GM23338 (cell line): ENCODE results near the gene ATR. TPM values are rescaled to one million over a fixed set of nuclear protein-coding genes. Genes with fewer than 3 reads are reported as not detected.

Experiments
- ATAC-seq: fragments of 200-7000 bp; cut with Tn5 transposase; 3 replicates; pipeline ENCODE4 v1.9.1; 2020
- DNase-seq: peaks from one replicate; pipeline ENCODE4 v3.0.0-alpha.2; 2015; ENCODE audit warnings: low spot score
- H2AFZ ChIP-seq: fragments of 200-600 bp; sonication (generic); 2 replicates; pipeline ENCODE4 v1.8.0; 2016; ENCODE audit warnings: antibody characterized with exemption, mild to moderate bottlenecking, moderate library complexity
- H3F3A ChIP-seq: fragments of 200-600 bp; sonication (generic); replicated peaks from 2 replicates; pipeline ENCODE4 v1.8.0; 2017; ENCODE audit warnings: antibody characterized with exemption, mixed run types, low read depth
- H3K27ac ChIP-seq: fragments of 200-600 bp; sonication (generic); 2 replicates; pipeline ENCODE4 v1.6.1; 2016; ENCODE audit warnings: low read depth
- H3K27me3 ChIP-seq: fragments of 200-600 bp; sonication (generic); 2 replicates; pipeline ENCODE4 v1.8.0; 2016; ENCODE audit warnings: mild to moderate bottlenecking, mixed run types, moderate library complexity; ENCODE audit not compliant: insufficient read depth
- H3K36me3 ChIP-seq: fragments of 200-600 bp; sonication (generic); 2 replicates; pipeline ENCODE4 v1.8.0; 2016; ENCODE audit warnings: mild to moderate bottlenecking; ENCODE audit not compliant: insufficient read depth
- H3K4me1 ChIP-seq: fragments of 200-600 bp; sonication (generic); 2 replicates; pipeline ENCODE4 v1.8.0; 2016; ENCODE audit warnings: mild to moderate bottlenecking, moderate library complexity; ENCODE audit not compliant: insufficient read depth
- H3K4me2 ChIP-seq: fragments of 200-600 bp; sonication (generic); 2 replicates; pipeline ENCODE4 v1.7.1; 2017; ENCODE audit warnings: mixed run types
- H3K4me3 ChIP-seq: fragments of 200-600 bp; sonication (generic); 2 replicates; pipeline ENCODE4 v1.6.1; 2016; ENCODE audit warnings: mixed run types
- H3K79me2 ChIP-seq: fragments of 200-600 bp; sonication (generic); replicated peaks from 2 replicates; pipeline ENCODE4 v1.8.0; 2017; ENCODE audit warnings: mild to moderate bottlenecking; ENCODE audit not compliant: insufficient read depth
- H3K9me2 ChIP-seq: fragments of 200-600 bp; sonication (generic); 2 replicates; pipeline ENCODE4 v1.8.0; 2017; ENCODE audit not compliant: insufficient read depth
- H4K20me1 ChIP-seq: fragments of 200-600 bp; sonication (generic); replicated peaks from 2 replicates; pipeline ENCODE4 v1.8.0; 2017; ENCODE audit warnings: mild to moderate bottlenecking; ENCODE audit not compliant: insufficient read depth
- H3K27ac Mint-ChIP-seq: 2 replicates; pipeline ENCODE4 v1.8.0; 2020; ENCODE audit warnings: inconsistent platforms, mild to moderate bottlenecking, moderate library complexity, mixed read lengths
- H3K27me3 Mint-ChIP-seq: 3 replicates; pipeline ENCODE4 v1.8.0; 2022; ENCODE audit warnings: low read depth, mild to moderate bottlenecking, moderate library complexity, mixed read lengths, inconsistent platforms; ENCODE audit not compliant: insufficient read depth, poor library complexity
- H3K36me3 Mint-ChIP-seq: 3 replicates; pipeline ENCODE4 v1.8.0; 2021; ENCODE audit warnings: low read depth, mild to moderate bottlenecking, inconsistent platforms, moderate library complexity, mixed read lengths
- H3K4me1 Mint-ChIP-seq: 3 replicates; pipeline ENCODE4 v1.8.0; 2020; ENCODE audit warnings: mild to moderate bottlenecking, inconsistent platforms, mixed read lengths
- H3K4me3 Mint-ChIP-seq: 3 replicates; pipeline ENCODE4 v1.8.0; 2021; ENCODE audit warnings: moderate library complexity, mild to moderate bottlenecking, inconsistent platforms, mixed read lengths
- H3K9me3 Mint-ChIP-seq: 3 replicates; pipeline ENCODE4 v1.8.0; 2020; ENCODE audit warnings: moderate library complexity, mild to moderate bottlenecking, inconsistent platforms, mixed read lengths
- CREB1 ChIP-seq: fragments of 250-450 bp; sonication (Bioruptor Pico); IDR thresholded peaks from 2 replicates; pipeline ENCODE4 v1.5.0; 2020; ENCODE audit warnings: low read depth, mild to moderate bottlenecking, moderate library complexity
- POLR2AphosphoS5 ChIP-seq: IDR thresholded peaks from 2 replicates; pipeline ENCODE4 v1.6.1; 2016; ENCODE audit warnings: antibody characterized with exemption, low read depth
- ZNF462 ChIP-seq: fragments of 250-450 bp; sonication (Bioruptor Pico); IDR thresholded peaks from 2 replicates; pipeline ENCODE4 v1.5.0; 2020; ENCODE audit warnings: mild to moderate bottlenecking, moderate library complexity
- polyA plus RNA-seq: library from polyadenylated mRNA; unstranded; fragments of >200 nt; fragmentation: Nextera tagmentation; extraction: Ambion mirVana; gene quantifications from 2 replicates; pipeline ENCODE4 v1.2.1, GENCODE V29; 2016
- total RNA-seq: library from RNA; depleted of rRNA; stranded (reverse); fragments of >200 nt; shearing (Covaris generic); gene quantifications from 2 replicates; pipeline ENCODE4 v1.2.3, GENCODE V29; 2014
- TF ChIP-seq, protein P1 (sequence below): IDR thresholded peaks from 2 replicates; pipeline ENCODE4 v1.6.1; 2016; ENCODE audit warnings: antibody characterized with exemption

ATR gene
- total and polyA plus RNA-seq, 2 experiments from 2014 or later, result 29.7 to 39.1 TPM

DNA sequence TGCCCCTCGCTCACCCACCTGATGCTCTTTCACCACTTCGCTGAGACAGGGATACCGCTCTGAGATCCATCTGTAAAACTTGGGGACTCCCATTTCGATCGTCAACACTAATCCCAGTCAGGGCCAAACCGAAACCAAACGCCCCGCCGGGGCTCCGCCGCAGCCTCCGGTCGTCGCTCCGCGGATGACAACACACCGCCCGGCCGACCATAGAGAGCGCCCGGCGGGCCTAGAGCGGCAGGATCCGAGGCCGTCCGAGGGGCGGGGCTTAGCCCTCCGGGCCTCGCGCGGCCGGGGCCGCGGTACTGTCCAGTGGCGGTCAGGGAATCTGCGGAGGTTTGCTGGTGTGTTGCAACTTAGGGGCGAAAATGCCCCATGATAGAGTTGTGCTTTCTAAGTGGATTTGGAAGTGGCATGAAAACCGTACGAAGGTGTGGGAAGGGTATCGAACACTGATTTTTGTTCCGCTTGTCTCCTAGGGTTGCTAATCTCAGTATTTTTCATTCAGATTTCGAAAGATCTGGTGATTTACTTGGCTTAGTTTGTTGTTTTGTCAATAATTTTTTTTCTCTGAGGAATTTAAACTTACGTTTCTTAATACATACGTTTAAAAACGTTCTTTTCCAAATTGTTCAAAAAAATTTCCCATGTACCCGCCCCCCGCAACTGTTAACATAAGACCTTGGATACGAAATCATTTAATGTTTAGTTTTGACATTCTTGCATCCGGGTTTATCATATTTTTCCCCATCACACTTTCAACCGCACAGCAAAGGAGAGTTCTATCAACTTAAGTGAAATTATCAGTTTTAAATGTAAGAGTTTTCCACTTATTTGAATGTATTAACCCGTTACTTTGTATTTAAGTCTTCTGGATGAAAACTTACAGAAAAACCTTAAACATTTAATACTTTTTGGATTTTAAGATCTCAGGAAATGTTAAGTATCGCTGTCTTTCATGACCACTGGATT is 130.4 kb downstream of the ATR start, which contains the start of gene XRN1:
XRN1 (minus strand) TSS at position 186 of the 972 bp plus-strand sequence; CDS start at position 93, 93 bp downstream.
- Mint-ChIP-seq H3K36me3 (peaks cover 8% of the 10 kb centered on the region), H3K27ac (peak within 1 kb of the TSS; percentile 99), H3K4me1 (peaks cover 9% of the 10 kb centered on the region), H3K4me3 (peak within 1 kb of the TSS; percentile 96), H3K9me3 (peaks cover under 1% of the 10 kb centered on the region; the same call in 1 of the 3 replicates), H3K27me3 (no peaks in the 10 kb centered on the region)
- peaks cover 3% of the 10 kb centered on the region; the same call in 1 of the 2 replicates for H3K9me2 ChIP-seq
- H3K4me2 ChIP-seq, result peak within 1 kb of the TSS; percentile 81
- peak within 1 kb of the TSS; percentile 76; the same call in 1 of the 2 replicates for H3K27ac ChIP-seq
- TF ChIP-seq CREB1 (CRISPR knock-in tag) (peak; percentile 97), POLR2AphosphoS5 (peak; percentile 94), ZNF462 (CRISPR knock-in tag) (no peak)
- TF ChIP-seq, protein P1, sequence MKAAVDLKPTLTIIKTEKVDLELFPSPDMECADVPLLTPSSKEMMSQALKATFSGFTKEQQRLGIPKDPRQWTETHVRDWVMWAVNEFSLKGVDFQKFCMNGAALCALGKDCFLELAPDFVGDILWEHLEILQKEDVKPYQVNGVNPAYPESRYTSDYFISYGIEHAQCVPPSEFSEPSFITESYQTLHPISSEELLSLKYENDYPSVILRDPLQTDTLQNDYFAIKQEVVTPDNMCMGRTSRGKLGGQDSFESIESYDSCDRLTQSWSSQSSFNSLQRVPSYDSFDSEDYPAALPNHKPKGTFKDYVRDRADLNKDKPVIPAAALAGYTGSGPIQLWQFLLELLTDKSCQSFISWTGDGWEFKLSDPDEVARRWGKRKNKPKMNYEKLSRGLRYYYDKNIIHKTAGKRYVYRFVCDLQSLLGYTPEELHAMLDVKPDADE, result peak; percentile 39; the same call in 1 of the 2 replicates
- ATAC-seq (peak; percentile 99), DNase-seq (peak; percentile 97)
- no peaks in the 10 kb centered on the region for H3K4me1 ChIP-seq
- H3K4me3 ChIP-seq, result peak within 1 kb of the TSS; percentile 93
- H4K20me1 ChIP-seq, result no peaks in the 10 kb centered on the region
- H3F3A ChIP-seq, result no peaks in the 10 kb centered on the region
- peak within 1 kb of the TSS; percentile 97 for H2AFZ ChIP-seq
- H3K27me3 ChIP-seq, result no peaks in the 10 kb centered on the region
- H3K36me3 ChIP-seq, result no peaks in the 10 kb centered on the region
- peaks cover 42% of the 10 kb centered on the region for H3K79me2 ChIP-seq
